NCI-H226 (cell line): Measurements from ENCODE around the gene HS3ST3B1.

Source experiments
- DNase-seq: peaks from one replicate; pipeline ENCODE4 v3.0.0-alpha.2; 2015

Gene HS3ST3B1

GRCh38 chr17:14359163-14360020, 58.5 kb downstream of the HS3ST3B1 start:
- no peak for DNase-seq

GRCh38 chr17:14360856-14361255, 60.0 kb downstream of the HS3ST3B1 start:
- no peak for DNase-seq

GRCh38 chr17:14361470-14361869, 60.6 kb downstream of the HS3ST3B1 start:
- DNase-seq, result no peak

- DNase-seq, result no peak
These were observed 61.1 kb downstream of the HS3ST3B1 start for GRCh38 chr17:14361945-14362508.

DNA sequence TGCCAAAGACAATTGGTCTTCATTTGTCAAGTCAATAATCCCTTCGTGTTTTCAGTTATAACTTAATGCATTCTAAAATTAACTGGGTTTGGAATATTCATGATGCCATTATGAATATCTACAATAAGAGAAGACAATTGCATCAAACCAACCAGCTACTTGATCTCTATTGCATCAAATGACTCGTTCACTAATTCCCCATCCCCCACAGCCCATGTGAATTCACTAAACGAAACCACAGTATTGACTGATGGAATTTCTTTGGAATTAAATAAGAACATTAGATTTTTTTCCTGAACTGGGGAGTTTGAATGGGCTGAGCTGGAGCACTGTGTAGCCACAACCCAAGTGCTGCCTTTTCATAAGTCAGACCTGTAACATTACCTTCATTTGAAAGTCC, 65.3 kb downstream of the HS3ST3B1 start:
- no peak for DNase-seq

- DNase-seq, result no peak
These were observed 71.6 kb downstream of the HS3ST3B1 start for GRCh38 chr17:14372461-14372860.

DNA sequence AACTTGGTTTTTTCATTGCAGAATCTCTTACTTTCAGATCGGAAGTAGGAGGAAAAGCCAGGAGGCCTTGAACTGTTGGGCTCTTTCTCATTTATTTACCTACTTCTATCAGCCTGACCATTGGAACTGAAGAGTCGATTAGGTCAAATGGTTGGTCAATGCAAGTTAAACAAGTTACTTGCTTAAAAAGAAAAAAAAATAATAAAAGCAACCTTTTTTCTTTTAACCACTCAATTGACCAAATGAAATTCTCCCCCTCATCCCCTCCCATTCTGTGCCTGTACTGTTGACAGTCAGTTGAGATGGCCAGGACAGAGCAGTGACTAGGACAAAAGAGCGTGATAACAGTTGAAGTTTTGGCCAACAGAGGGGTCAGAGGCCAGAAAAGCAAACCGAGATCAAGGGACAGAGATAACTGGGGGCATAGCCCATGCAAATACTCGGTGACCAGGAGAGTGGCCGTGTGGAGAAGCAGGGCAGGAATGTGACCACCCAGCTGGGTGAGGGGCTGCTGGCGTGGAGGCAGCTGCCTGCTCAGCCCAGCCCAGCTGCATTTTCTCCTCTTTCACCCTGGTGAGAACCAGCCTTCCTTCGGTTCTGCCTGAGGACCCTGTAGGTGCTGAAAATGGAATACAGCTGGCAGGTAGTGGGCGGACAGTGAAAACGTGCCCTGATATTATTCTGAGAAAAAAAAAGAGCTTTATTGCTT, 72.2 kb downstream of the HS3ST3B1 start:
- DNase-seq, result no peak

- peak; percentile 11 for DNase-seq
These were observed 72.9 kb downstream of the HS3ST3B1 start for GRCh38 chr17:14373614-14374259.

DNA sequence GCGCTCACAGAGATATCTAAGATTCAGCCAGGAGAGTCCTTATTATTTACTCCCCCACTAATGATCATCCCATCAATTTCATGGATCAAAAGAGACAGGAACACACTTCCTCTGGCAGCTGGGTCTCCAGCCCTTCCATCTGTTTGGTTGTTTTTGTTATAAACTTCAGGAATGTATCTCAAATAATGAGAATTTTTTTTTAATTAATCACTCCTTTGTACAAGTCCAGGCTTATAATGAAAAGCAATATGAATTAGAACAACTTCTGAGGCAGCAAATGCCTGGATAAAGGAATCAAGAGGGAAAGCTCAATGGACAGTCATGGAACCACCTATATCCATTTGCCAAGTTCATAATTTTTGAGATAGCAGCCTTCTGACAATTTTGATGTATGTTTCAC, 73.4 kb downstream of the HS3ST3B1 start:
- no peak for DNase-seq

DNA sequence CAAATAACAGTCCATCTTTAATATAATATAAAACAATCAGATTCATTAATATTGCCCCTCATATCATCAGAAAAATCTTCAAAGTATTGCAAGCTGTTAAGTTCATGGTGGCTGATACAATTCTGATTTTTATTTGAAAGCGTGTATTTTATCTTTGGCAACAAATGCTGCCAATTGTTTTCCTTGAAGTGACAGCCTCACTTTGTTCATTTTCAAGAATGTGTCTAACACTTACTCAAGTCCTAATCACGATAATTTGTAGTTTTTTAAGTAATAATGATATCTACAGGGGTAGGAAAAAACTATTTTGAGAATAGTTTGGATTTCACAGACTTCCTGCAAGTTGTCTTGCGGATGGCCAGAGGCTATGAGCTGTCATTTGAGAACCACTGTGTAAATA, 75.8 kb downstream of the HS3ST3B1 start:
- DNase-seq, result no peak

- DNase-seq, result no peak
These were observed 80.7 kb downstream of the HS3ST3B1 start for GRCh38 chr17:14381606-14382005.

DNA sequence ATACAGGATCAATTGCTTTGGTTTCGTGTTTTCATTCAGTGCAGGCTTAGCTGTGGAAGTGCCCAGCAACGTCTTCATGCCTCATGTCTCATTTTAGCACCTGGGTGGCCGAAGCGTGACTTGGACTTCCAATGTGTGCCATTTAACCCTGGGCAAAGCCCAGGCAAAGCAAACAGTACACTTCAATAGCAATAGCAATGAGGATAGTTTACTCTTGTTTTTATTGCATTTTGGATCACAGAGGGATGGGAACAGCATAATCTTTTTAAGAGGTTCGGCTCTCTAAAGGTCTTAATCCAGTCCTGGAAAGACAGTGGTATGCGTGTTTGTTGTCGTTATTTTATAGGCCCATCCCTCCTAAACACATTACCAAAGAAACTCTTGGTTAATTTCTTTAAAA, 86.2 kb downstream of the HS3ST3B1 start:
- DNase-seq, result no peak

- DNase-seq, result no peak
These were observed 88.8 kb downstream of the HS3ST3B1 start for GRCh38 chr17:14389681-14390080.

DNA sequence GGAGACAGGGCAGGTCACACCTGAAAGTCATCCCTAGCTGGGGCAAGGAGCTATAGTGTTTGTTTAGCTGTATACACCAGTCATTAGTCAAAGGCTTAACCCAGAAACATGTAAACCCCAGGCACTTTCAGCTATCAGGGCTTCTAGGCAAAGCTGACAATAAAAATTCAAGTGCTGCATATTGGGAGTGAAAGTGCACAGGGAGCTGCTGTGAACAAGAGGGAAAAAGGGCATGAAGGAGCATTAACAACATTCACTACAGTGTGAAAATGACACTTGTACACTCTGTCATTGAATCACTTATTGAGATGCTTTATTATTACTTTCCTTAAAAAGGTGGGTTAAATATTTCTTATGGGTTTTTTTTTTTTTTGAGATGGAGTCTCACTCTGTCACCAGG, 92.8 kb downstream of the HS3ST3B1 start:
- no peak for DNase-seq

DNA sequence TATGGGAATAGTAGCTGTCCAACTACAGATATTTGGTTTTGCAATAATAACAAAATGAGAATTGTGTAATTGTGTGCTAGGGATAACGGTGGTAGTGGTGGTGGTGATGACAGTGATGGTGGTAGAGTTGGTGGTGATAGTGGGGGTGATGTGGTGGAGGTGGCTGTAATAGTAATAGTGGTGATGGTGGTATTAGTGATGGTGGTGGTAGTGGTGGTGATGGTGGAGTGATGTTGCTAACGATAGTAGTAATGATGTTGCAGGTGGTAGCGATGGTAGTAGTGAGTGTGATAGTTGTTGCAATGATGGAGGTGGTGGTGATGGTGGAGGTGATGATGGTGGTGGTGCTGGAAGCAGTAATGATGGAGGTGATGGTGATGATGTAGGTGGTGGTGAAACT, 94.4 kb downstream of the HS3ST3B1 start:
- DNase-seq, result no peak

GRCh38 chr17:14396547-14396946, 95.7 kb downstream of the HS3ST3B1 start:
- no peak for DNase-seq

DNA sequence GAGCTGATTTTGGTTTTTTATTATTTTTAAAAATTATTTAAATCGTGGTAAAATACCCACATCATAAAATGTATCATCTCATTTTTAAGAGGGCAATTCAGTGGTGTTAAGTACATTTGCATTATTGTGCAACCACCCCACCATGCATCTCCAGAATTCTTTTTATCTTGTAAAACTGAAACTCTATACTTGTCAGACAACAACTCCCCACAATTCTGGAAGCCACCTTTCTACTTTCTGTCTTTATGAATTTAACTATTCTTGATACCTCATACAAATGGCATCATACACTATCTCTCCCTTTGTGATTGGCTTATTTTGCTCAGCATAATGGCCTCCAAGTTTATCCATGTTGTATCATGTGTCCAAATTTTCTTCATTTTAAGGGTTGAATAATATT, 97.9 kb downstream of the HS3ST3B1 start:
- DNase-seq, result no peak
